HG03175 (cell line): ENCODE measurements around the gene PLD5.
"Not testable (repeated sequence)": the region's sequence is repeated elsewhere in the genome, so short reads cannot be mapped to it uniquely, and the experiment has no call there.

ENCODE experiments used
- ATAC-seq: cut with Tn5 transposase; IDR thresholded peaks from one replicate; pipeline ENCODE4 v1.9.1; 2021; ENCODE audit warnings: mild to moderate bottlenecking, moderate library complexity; ENCODE audit not compliant: unreplicated experiment

Gene PLD5

DNA sequence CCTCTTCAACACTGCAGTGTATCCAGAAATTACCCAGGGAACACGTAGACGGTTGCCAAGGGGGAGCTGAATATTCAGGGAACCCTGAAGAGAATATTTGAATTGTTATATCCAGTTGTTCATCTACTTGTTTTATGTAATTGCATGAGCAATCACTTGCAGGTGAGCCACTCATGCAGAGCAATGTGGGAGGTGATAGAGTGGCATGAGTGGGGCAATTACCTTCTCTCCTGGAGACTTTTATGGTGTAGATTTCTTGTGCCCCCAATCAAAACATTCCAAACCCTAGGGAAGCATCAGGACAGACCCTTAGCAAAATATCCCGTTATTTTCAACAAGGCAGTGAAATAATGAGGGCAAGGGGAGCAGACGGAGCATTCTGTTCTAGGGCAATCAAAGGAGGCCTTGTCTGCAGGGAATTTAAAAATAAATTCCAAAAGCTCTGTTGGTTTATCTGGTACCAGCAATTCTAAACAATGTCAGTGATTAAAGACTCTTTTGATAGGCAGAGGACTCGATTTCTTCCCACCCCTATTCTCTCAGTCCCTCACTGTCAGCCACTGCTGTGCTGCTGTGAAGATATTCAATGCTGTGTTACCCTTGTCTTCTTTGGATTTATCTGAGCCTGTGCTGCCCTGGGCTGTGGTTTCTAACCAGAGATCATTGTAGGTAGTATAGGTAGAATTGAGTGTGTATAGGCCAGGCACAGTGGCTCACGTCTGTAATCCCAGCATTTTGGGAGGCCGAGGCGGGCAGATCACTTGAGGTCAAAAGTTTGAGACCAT lies 345.4 kb downstream of the PLD5 start:
- no peak for ATAC-seq

DNA sequence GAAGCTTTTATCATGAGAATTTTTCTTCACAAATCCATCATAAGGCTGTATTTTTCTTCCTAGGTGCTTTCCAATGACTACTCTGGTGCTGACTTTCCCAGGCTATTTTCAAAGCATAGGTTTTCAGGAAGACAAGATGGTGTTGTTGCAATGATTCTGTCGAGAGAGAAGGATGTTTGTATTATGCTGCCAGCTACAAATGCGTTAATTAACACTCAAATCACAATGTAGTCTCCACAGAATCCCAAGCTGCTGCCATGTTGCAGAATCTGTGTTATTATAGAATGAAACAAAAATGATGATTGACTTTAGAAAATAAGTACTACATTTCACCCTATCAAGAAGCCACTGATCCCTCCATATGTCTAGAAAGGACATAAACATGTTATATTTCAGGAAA lies 346.1 kb downstream of the PLD5 start:
- no peak for ATAC-seq

DNA sequence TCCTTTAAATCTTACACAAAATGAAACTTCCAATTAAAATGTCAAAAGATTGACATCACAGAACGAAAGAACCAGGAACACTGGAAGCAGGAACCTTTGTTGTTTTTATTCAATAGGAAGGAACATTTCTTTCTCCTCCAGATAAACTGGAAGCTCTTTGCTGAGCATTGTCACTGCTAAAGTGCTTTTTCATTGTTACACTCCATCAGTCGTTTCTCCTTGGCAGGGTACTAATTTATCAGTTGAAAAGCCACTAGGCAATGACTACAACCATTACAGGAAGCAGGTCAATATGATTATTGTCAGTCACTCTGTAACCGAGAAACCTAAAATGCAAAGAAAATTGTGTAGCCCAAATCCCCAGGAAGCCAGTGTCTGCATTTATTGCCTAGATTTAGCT lies 362.4 kb downstream of the PLD5 start:
- ATAC-seq = no peak

DNA sequence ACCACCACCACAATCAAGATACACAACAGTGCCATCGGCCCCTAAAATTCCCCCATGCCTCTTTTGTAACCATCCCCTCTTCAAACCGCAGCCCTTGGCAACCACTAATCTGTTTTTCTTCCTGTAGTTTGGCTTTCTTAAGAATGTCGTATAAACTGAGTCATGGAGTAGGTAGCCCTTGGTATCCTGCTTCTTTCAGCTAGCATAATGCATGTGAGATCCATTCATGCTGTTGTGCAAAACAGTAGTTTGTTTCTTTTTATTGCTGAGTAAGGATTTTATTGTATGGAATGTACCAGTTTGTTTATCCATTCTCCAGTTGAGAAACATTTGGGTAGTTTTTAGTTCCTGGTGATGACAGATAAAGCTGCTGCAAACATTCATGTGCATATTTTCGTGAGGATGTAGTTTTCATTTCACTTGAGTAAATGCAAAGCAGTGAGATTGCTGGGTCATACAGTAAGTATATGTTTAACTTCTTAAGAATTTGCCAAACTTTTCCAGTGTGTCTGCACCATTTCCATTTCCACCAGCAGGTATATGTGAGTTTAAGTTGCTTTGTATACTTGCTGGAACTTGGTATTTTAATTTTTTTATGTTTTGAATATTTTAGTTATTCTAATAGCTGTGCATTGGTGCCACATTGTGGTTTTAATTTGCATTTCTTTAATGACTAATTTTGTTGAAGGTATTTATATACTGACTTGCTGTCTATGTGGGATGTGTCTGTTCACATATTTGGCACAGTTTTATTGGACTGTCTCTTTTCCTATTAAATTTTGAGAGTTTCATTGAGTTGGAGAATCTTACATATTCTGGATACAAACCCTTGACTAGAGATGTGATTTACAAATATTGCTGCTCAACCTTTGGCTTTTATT lies 377.2 kb downstream of the PLD5 start:
- peak; percentile 71 for ATAC-seq

DNA sequence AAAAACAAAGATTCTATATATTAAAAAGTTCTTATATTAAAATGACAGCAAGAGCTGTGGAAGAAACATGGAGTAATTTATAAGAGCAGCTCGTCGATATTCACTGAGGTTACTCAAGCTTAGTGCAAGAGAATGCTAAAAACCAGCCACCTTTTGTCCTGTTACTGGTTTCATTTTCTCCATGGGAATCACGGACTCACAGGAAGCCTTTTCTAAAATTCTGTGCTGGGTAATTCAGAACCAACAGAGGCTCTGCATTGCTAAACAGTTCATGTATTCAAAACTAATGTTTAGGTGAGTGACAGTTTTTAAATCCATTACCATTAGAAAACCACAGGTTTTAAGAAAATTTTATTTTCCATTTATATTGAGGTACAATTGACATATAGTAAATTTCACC lies 377.8 kb downstream of the PLD5 start:
- peak; percentile 12 for ATAC-seq

DNA sequence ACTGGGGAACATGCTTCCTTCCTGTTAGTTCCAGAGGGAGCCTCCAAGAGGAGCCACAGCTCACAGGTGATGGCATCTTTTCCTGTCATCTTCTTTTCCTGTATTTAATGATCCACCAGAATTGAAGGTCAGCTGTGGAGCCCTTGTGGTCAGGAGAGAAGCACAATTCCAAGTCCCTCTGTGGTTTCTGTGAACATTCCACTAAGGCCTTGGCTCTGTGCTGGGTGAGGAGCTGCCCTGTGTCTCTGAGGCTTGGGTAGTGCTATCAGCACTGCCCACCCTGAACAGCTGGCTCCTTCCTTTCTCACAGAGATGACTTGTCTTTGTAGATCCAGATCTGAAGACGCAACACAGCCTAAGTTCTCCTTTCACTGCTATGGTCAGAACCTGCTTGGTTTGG lies 383.7 kb downstream of the PLD5 start:
- ATAC-seq = no peak

DNA sequence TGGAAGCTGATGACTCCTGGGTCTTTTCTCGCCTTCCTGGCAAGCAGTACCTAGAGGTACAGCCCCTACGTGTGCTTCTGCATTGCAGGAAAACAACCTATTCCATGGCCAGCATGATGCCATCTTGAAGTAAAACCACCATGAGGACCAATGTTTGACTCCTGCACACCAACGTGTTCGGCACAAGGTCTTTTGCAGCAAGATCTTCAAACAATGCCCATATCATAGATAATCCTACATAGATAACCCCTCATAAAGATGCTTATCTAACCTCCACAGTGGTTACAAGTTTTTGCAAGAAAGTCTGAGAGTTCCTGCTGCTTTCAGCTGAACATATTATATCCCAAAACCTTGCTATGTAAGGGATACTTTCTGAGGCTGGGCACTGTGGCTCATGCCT lies 384.5 kb downstream of the PLD5 start:
- no peak for ATAC-seq

DNA sequence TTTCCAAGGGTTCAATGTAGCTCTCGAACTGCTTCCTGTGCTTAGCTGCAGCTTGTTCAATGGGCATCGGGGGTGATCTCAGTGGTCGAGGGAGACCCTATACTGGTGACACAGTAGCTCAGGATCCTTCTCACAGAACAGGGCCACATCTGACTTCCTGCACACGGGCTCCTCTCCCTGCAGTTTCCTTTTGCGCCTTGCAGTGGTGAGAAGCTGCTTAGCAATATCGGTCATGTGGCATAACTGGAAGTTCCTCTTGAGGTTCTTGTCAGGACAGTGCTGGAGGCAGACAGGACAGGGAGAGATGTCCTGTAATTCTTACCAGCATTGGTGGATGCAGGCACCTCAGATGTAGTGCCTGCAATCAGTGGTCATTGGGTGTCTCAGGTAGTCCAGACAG lies 385.1 kb downstream of the PLD5 start:
- ATAC-seq = peak; percentile 83

DNA sequence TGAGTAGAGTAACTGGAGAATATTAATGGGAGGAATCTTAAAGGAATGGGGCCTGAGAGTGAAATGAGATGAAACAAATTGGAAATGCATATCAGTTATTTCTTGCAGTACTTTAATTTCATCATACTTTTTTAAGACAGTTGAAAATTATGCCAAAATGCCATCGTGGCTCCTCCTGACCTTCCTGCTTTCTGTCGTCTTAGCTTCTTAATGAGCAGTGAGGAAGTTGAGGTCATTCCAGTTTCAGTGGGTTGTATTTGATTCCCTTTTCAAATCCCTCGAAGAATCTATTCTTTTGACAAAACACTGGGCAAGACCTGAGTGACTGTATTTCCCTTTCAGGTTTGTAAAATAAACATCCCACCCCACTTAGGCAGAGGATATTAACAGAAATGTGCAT lies 390.7 kb downstream of the PLD5 start:
- ATAC-seq = no peak

DNA sequence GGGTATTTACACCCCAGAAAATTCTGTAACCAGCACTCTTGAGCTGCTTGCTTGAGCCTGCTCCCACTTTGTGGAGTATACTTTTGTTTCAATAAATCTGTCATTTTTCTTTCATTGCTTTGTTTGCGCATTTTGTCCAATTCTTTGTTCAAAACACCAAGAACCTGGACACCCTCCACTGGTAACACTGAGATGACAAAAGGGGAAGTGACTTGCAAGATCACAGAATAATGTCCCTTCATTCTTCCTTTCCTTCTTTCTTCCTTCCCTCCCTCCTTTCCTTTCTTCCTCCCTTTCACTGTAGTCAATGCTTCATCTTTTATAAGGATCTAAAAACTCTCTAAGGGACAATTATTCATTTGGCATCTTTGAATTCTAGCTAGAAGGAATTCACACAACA lies 391.1 kb downstream of the PLD5 start:
- no peak for ATAC-seq

DNA sequence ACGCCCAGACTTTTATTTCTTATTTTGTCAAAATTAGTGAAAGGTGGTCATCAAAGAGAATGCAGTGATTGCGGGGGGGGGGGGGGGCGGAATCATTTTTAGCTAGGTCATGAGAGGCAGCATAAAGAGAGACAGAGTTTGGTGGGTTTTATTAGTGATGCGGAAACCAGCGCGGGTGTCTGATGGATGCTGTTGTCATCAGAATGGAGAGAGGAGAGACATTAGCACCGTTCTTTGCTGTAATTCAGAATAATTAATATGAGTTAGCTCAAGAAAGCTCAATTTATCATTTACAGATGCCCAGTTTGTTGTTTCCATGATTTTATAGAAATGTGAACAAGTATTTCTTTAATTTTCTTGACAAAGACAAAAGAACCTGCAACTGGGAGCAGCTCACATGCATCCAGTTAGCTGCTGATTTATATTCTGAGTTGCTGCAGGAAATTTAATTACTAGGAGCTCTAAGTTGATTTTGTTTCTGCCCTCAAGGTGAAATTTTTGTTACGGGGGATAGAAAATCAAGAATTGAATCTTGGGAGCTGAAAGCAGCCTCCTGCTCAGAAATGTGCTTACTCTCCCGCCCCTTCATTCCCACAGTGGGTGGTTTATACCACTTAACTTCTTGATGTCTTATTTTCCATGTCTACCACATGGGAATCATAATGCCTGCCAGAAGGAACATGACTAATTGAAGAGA lies 392.2 kb downstream of the PLD5 start:
- ATAC-seq = no peak

DNA sequence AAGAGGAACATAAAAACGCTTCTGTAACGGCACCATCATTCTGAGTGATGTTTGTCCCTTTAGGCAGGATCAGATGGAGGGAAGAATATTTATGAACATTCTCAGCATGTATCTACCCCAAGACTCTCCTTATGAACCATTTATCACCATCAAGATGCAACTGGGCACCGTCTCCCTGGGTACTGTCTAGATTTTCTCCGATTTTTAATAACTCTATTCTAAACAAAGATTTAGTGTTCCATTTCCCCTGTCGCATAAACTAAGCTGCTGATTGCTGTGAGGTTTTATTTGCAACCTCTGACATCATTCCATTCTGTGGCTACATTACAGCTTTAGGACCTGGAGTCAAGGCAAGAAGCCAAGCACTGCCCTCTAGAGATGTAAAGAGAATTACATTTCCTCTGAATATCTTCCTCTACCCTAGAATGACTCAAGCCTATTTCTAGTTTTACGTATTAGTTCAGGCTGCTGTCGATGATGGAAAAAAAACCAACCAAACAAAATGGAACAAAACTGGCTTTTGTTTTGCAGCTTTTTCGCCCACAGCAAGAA lies 395.5 kb downstream of the PLD5 start:
- ATAC-seq = peak; percentile 79

DNA sequence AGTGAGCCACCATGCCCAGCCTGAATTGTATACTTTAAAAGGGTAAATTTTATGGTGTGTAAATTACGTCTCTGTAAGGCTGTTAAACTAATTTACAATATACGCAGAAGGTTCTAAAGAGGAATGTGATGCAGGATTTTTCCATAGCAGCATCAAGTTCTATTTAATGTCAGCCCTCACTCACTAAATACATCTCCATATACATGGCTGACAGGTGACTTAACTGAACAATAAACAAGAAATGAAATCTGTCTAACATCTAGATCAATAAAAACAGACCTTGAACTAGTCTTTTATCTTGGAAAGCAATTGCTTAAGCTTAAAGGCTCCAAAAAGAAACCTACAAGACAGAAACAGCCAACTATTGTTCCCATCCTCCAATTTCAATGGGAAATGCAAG lies 404.1 kb downstream of the PLD5 start:
- no peak for ATAC-seq

DNA sequence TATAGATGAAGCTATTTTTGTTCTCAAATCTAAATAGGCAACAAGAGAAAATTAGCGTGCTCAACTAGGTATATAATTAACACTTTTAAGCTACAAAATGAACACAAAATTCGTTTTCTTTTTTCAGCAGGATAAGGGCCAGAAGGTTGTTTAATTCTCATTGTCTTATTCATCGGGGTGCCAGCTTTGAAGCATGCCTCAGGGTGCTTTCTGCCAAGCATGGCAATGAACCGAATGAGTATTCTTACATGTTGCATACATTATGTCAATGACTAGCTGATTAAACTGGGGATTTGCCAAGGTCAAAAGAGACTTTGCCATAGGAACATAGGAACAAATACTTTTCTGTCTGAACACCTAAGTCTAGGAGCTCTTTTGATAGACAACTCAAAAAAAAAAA lies 423.6 kb downstream of the PLD5 start:
- no peak for ATAC-seq

DNA sequence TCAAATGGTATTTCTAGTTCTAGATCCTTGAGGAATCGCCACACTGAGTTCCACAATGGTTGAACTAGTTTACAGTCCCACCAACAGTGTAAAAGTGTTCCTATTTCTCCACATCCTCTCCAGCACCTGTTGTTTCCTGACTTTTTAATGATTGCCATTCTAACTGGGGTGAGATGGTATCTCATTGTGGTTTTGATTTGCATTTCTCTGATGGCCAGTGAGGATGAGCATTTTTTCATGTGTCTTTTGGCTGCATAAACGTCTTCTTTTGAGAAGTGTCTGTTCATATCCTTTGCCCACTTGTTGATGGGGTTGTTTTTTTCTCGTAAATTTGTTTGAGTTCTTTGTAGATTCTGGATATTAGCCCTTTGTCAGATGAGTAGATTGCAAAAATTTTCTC lies 427.2 kb downstream of the PLD5 start:
- ATAC-seq = not testable (repeated sequence)

DNA sequence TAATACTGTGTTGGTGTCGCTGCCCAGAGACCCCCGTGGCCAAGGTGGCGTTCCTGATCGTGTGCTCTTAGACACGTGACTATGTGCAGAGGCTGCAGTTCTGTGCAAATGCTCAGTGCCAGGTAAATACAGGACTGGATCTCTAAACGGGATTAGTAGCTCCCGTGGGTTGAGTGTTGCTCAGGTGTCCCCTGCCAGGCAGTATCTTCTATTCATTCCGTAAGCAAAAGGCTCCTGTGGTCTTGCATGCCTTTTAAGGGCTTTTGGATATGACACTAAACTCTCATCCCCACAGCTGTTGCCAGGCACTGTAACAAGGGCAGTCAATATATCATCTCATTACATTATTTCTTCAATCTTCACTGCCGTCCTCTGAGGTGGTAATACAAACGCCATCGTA lies 431.4 kb downstream of the PLD5 start:
- ATAC-seq = no peak

DNA sequence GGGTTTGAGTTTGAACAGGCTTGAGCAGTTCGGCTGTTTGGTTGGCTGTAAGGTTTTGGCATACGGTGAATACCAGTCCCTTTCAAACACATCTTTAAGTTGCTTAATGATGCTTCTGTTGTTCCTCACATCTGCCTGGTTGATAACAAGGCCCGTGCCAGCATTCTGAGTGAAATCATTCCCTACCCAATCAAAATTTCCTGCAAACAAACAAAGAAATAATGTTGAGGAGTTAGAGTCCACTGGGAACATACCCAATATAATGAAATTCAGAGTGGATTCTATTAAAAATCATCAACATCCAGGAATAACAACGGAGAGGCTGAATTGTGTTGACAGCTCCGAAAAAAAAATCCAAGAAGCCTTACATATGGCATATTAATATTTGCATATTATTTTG lies 434.6 kb downstream of the PLD5 start:
- ATAC-seq = no peak

DNA sequence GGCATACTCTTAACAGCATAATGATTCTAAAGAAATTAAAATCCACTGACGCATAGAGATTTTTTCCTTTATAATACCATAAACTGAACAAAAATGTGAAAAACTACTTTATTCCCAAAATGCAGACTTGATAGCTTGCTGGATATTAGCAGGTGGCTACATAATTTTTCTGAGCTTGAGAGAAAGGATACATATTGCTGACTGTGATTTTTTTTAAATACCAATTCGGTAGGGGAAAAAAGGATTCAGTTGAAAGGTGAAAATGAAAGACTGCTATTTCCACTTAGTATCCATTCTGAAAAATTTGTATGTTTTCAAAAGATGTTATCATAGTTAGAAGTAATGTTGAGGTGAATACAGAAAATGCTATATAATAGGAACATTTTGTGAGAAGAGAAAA lies 435.6 kb downstream of the PLD5 start:
- ATAC-seq = no peak

DNA sequence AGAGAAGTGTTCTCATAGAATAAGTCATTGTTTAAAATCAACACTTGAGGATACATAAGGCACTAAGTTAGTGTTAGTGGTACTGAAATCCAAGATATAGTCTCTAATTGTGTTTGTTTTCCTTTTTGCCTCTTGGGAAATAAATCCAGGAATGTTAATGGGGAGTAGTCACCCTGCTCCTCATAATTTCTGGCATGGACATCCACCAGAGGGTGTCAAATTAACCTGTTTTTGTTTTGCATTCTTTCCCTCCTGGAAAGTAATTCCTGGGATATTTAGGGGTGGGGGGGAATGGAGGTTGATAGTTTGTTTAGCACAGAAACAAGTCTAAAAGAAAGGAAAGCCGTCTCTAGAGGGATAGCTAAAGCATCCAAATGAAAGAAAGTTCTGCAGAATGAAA lies 437.8 kb downstream of the PLD5 start:
- no peak for ATAC-seq

DNA sequence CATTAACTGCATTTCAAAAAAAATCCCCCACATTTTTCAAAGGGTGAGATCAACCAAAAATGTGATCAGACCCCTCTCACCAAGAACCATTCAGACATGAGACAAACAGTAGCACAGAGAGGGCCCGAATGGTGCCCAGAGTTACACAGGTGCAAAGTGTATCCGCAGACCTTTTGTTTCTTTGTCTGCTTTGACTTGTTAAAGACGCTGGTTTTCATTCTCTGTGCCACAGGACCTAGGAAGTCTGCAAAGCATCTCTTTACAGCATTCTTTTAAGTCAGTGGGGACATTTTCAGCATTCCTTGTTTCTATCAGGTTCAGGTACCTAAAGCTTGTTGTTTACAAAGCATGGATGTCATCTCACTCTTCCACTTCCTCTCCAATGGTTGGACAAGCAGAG lies 438.4 kb downstream of the PLD5 start:
- no peak for ATAC-seq

DNA sequence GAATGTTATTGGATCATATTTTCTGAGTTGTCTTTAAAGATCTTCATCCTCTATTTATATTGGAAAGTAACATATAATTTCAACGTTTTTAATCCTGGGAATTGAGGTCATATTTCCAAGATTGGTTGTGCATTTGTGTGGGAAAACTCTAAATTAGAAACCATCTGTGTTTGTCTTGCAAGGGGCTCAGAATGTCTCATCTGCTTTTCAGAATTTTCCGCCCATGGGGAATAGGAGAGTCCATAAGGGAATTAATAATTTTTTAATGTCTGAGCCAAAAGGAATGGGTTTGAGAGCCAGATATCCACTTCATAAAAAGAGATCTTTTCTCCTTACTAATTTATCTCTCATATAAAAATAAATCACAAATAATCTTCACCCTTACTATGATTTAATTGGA lies 440.8 kb downstream of the PLD5 start:
- no peak for ATAC-seq
